NCI-H128 (cell line): Measurements from ENCODE around the gene SPRR5.

Experiments used
- DNase-seq: peaks from one replicate; lab custom pipeline; 2025; ENCODE audit not compliant: unreplicated experiment; lab: John Stamatoyannopoulos, UW

The SPRR5 gene

GRCh38 chr1:152946651-152947256 lies at the start of gene SPRR5:
Gene SPRR5 (plus strand): TSS chr1:152947206. CDS start chr1:152948555, 1,349 bp downstream.
- no peak for DNase-seq

- no peak for DNase-seq
Measured at GRCh38 chr1:152899027-152899426, 48.0 kb upstream of the SPRR5 start.

GRCh38 chr1:152899883-152900282 lies 47.1 kb upstream of the SPRR5 start:
- DNase-seq = no peak

- no peak for DNase-seq
Measured at GRCh38 chr1:152901631-152902030, 45.4 kb upstream of the SPRR5 start.

GRCh38 chr1:152902636-152903035 lies 44.4 kb upstream of the SPRR5 start:
- DNase-seq = peak; percentile 13

GRCh38 chr1:152904688-152905440 lies 42.1 kb upstream of the SPRR5 start:
- no peak for DNase-seq

- no peak for DNase-seq
Measured at GRCh38 chr1:152906023-152906565, 40.9 kb upstream of the SPRR5 start.

GRCh38 chr1:152907686-152908601 lies 39.1 kb upstream of the SPRR5 start, which contains the start of gene IVL:
Gene IVL (plus strand): TSS chr1:152908546. CDS start chr1:152909798, 1,252 bp downstream.
- DNase-seq = no peak

GRCh38 chr1:152909206-152909605 lies 37.8 kb upstream of the SPRR5 start:
- DNase-seq = no peak

- DNase-seq = no peak
Measured at GRCh38 chr1:152912471-152912870, 34.5 kb upstream of the SPRR5 start.

- no peak for DNase-seq
Measured at GRCh38 chr1:152912900-152913299, 34.1 kb upstream of the SPRR5 start.

GRCh38 chr1:152917794-152918193 lies 29.2 kb upstream of the SPRR5 start:
- DNase-seq = no peak

GRCh38 chr1:152919071-152919470 lies 27.9 kb upstream of the SPRR5 start:
- DNase-seq = no peak

- DNase-seq = no peak
Measured at GRCh38 chr1:152924191-152924590, 22.8 kb upstream of the SPRR5 start.

- DNase-seq = no peak
Measured at GRCh38 chr1:152926091-152926490, 20.9 kb upstream of the SPRR5 start.

- DNase-seq = no peak
Measured at GRCh38 chr1:152928671-152929070, 18.3 kb upstream of the SPRR5 start.

- DNase-seq = no peak
Measured at GRCh38 chr1:152932170-152932811, 14.7 kb upstream of the SPRR5 start.

- no peak for DNase-seq
Measured at GRCh38 chr1:152933196-152933595, 13.8 kb upstream of the SPRR5 start.

- DNase-seq = no peak
Measured at GRCh38 chr1:152940614-152941013, 6.4 kb upstream of the SPRR5 start.

GRCh38 chr1:152941037-152941711 lies 5.8 kb upstream of the SPRR5 start:
- DNase-seq = no peak
